ENCODE results near the gene RPUSD2.

The RPUSD2 gene

DNA sequence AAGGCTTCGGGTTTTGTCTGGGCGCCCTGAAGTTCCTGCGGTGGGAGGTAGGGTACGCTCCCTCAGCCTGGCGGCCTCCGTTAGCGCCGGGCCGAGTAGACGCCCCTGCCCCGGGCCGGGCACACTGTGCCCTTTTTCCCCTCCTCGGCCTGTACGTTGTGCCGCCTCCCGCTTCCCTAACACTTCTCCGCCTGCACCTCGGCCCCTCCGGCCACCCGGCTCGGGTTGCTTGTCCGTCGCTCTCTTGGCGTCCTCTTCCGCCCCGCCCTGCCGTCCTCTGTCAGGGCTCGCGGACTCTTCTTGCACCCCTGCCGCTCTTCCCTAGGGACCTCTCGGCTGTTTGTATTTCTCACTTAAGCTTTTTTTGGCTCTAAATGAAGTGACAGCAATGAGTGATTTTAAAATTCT, 25.3 kb downstream of the RPUSD2 start:
- DNase-seq: no peak
- no peaks in the 10 kb centered on the region for H3K36me3 ChIP-seq (ENCODE audit: control insufficient read depth, insufficient read depth, low read length)

GRCh38 chr15:40595219-40595618, 26.1 kb downstream of the RPUSD2 start:
- H3K9ac ChIP-seq (ENCODE audit: low read length): peak overlapping the region; percentile 58
- H2BK15ac ChIP-seq (replicated peaks; ENCODE audit: low read depth): no peak overlapping the region
- DNase-seq: no peak
- H2BK5ac ChIP-seq (ENCODE audit: low read length): no peak overlapping the region
- H3K56ac ChIP-seq (ENCODE audit: low read length): peak overlapping the region; percentile 65
- H3K4me3 ChIP-seq (ENCODE audit: low read length): no peak overlapping the region
- no peak overlapping the region for H2BK120ac ChIP-seq (ENCODE audit: low read depth, low read length)
- no peak overlapping the region for H3K4ac ChIP-seq (ENCODE audit: low read depth, low read length)
- peak overlapping the region; percentile 51 for H3K4me2 ChIP-seq (ENCODE audit: low read length)
- no peaks in the 10 kb centered on the region for H3K27me3 ChIP-seq (ENCODE audit: insufficient read depth, low read length, poor library complexity)
- no peaks in the 10 kb centered on the region for H3K36me3 ChIP-seq (ENCODE audit: control insufficient read depth, insufficient read depth, low read length)
- no peak overlapping the region for H3K18ac ChIP-seq (ENCODE audit: low read length)
- H4K5ac ChIP-seq (ENCODE audit: low read length): no peak overlapping the region
- H4K8ac ChIP-seq (ENCODE audit: low read depth, low read length): no peak overlapping the region
- H3K79me2 ChIP-seq (ENCODE audit: control insufficient read depth, insufficient read depth, low read length): peaks cover 2% of the 10 kb centered on the region
- H3K79me1 ChIP-seq (ENCODE audit: low read length): peaks cover 6% of the 10 kb centered on the region
- H2AK5ac ChIP-seq (ENCODE audit: low read length): no peak overlapping the region
- no peak overlapping the region for H3K27ac ChIP-seq (ENCODE audit: low read depth, low read length)
- no peak overlapping the region for H3K23ac ChIP-seq (ENCODE audit: low read length)
- 100% methylated on average over 4 of the region's 5 CpGs for WGBS (ENCODE audit: extremely low coverage, insufficient coverage, low lambda C conversion rate)
- H3K4me1 ChIP-seq (ENCODE audit: control insufficient read depth, low read depth, low read length): no peaks in the 10 kb centered on the region

More for the DNA sequence above, 25.3 kb downstream of the RPUSD2 start:
- no CpG with 5 or more reads among the region's 31 CpGs for WGBS (ENCODE audit: extremely low coverage, insufficient coverage, low lambda C conversion rate)
- H3K56ac ChIP-seq (ENCODE audit: low read length): peak overlapping the region; percentile 93
- H3K23ac ChIP-seq (ENCODE audit: low read length): no peak overlapping the region
- H2BK120ac ChIP-seq (ENCODE audit: low read depth, low read length): no peak overlapping the region
- peak overlapping the region; percentile 42 for H3K18ac ChIP-seq (ENCODE audit: low read length)
- H3K27me3 ChIP-seq (ENCODE audit: insufficient read depth, low read length, poor library complexity): no peaks in the 10 kb centered on the region
- peak overlapping the region; percentile 35 for H2BK5ac ChIP-seq (ENCODE audit: low read length)
- H4K8ac ChIP-seq (ENCODE audit: low read depth, low read length): no peak overlapping the region
- peak overlapping the region; percentile 88 for H3K9ac ChIP-seq (ENCODE audit: low read length)
- H3K4me1 ChIP-seq (ENCODE audit: control insufficient read depth, low read depth, low read length): no peaks in the 10 kb centered on the region
- peaks cover 6% of the 10 kb centered on the region for H3K79me1 ChIP-seq (ENCODE audit: low read length)
- no peak overlapping the region for H3K4ac ChIP-seq (ENCODE audit: low read depth, low read length)
- H3K27ac ChIP-seq (ENCODE audit: low read depth, low read length): peak overlapping the region; percentile 96
- H4K5ac ChIP-seq (ENCODE audit: low read length): no peak overlapping the region
- H2AK5ac ChIP-seq (ENCODE audit: low read length): no peak overlapping the region
- H3K4me3 ChIP-seq (ENCODE audit: low read length): peak overlapping the region; percentile 94
- peaks cover 2% of the 10 kb centered on the region for H3K79me2 ChIP-seq (ENCODE audit: control insufficient read depth, insufficient read depth, low read length)
- H3K4me2 ChIP-seq (ENCODE audit: low read length): peak overlapping the region; percentile 67
- H2BK15ac ChIP-seq (replicated peaks; ENCODE audit: low read depth): no peak overlapping the region

- H3K79me1 ChIP-seq (ENCODE audit: low read length): peaks cover 6% of the 10 kb centered on the region
- no peak overlapping the region for H2BK15ac ChIP-seq (replicated peaks; ENCODE audit: low read depth)
- H4K5ac ChIP-seq (ENCODE audit: low read length): no peak overlapping the region
- no peaks in the 10 kb centered on the region for H3K27me3 ChIP-seq (ENCODE audit: insufficient read depth, low read length, poor library complexity)
- no peak overlapping the region for H3K27ac ChIP-seq (ENCODE audit: low read depth, low read length)
- no peak overlapping the region for H3K56ac ChIP-seq (ENCODE audit: low read length)
- no peaks in the 10 kb centered on the region for H3K4me1 ChIP-seq (ENCODE audit: control insufficient read depth, low read depth, low read length)
- H3K23ac ChIP-seq (ENCODE audit: low read length): no peak overlapping the region
- no peak overlapping the region for H3K18ac ChIP-seq (ENCODE audit: low read length)
- no peak overlapping the region for H3K4ac ChIP-seq (ENCODE audit: low read depth, low read length)
- H2AK5ac ChIP-seq (ENCODE audit: low read length): no peak overlapping the region
- no peak overlapping the region for H3K4me2 ChIP-seq (ENCODE audit: low read length)
- H4K8ac ChIP-seq (ENCODE audit: low read depth, low read length): no peak overlapping the region
- no peaks in the 10 kb centered on the region for H3K36me3 ChIP-seq (ENCODE audit: control insufficient read depth, insufficient read depth, low read length)
- no peak overlapping the region for H3K4me3 ChIP-seq (ENCODE audit: low read length)
- H3K79me2 ChIP-seq (ENCODE audit: control insufficient read depth, insufficient read depth, low read length): peaks cover 2% of the 10 kb centered on the region
- H2BK120ac ChIP-seq (ENCODE audit: low read depth, low read length): no peak overlapping the region
- no peak for DNase-seq
- H2BK5ac ChIP-seq (ENCODE audit: low read length): no peak overlapping the region
- no CpG with 5 or more reads among the region's 5 CpGs for WGBS (ENCODE audit: extremely low coverage, insufficient coverage, low lambda C conversion rate)
- H3K9ac ChIP-seq (ENCODE audit: low read length): no peak overlapping the region
Observed at GRCh38 chr15:40595773-40596172, 26.7 kb downstream of the RPUSD2 start.

DNA sequence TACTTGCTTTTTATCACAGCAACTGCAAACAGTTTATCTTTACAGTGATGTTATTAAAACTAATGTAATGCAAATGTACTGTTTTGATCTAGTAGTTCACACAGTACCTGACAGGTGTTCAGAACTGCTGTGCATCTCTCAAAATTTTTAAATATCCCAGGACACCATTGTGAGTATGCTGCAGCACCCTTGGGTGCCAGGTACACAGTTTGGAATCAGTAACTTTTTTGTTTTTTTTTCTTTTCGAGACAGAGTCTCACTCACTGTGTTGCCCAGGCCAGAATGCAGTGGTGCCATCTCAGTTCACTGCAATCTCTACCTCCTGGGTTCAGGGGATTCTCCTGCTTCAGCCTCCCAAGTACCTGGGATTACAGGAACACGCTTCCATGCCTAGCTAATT, 27.9 kb downstream of the RPUSD2 start:
- H3K4me2 ChIP-seq (ENCODE audit: low read length): no peak overlapping the region
- H3K36me3 ChIP-seq (ENCODE audit: control insufficient read depth, insufficient read depth, low read length): no peaks in the 10 kb centered on the region

DNA sequence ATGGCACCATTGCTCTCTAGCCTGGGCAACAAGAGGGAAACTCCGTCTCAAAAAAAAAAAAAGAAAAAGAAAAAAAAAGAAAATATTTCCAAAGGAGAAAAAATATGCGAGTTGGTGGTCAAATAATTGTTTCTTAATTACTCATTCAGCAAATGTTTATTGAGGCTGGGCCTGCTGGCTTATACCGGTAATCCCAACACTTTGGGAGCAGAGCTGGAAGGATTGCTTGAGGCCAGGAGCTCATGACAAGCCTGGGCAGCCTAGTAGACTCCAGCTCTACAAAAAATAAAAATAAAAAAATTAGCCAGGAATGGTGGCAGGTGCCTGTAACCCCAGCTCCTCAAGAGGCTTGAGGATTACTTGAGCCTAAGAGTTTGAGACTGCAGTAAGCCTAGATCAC, 29.0 kb downstream of the RPUSD2 start:
- no peak overlapping the region for H2BK15ac ChIP-seq (replicated peaks; ENCODE audit: low read depth)
- H2BK5ac ChIP-seq (ENCODE audit: low read length): no peak overlapping the region
- no peaks in the 10 kb centered on the region for H3K36me3 ChIP-seq (ENCODE audit: control insufficient read depth, insufficient read depth, low read length)
- H4K8ac ChIP-seq (ENCODE audit: low read depth, low read length): no peak overlapping the region
- H3K27ac ChIP-seq (ENCODE audit: low read depth, low read length): no peak overlapping the region
- no peak overlapping the region for H2AK5ac ChIP-seq (ENCODE audit: low read length)
- no peak overlapping the region for H3K4ac ChIP-seq (ENCODE audit: low read depth, low read length)
- no peak overlapping the region for H3K4me3 ChIP-seq (ENCODE audit: low read length)
- no peak overlapping the region for H2BK120ac ChIP-seq (ENCODE audit: low read depth, low read length)
- H3K18ac ChIP-seq (ENCODE audit: low read length): no peak overlapping the region
- H3K79me1 ChIP-seq (ENCODE audit: low read length): peaks cover 8% of the 10 kb centered on the region
- no peaks in the 10 kb centered on the region for H3K4me1 ChIP-seq (ENCODE audit: control insufficient read depth, low read depth, low read length)
- peaks cover 2% of the 10 kb centered on the region for H3K79me2 ChIP-seq (ENCODE audit: control insufficient read depth, insufficient read depth, low read length)
- no peak overlapping the region for H3K4me2 ChIP-seq (ENCODE audit: low read length)
- H4K5ac ChIP-seq (ENCODE audit: low read length): no peak overlapping the region
- no peak overlapping the region for H3K56ac ChIP-seq (ENCODE audit: low read length)
- no peaks in the 10 kb centered on the region for H3K27me3 ChIP-seq (ENCODE audit: insufficient read depth, low read length, poor library complexity)
- no peak overlapping the region for H3K9ac ChIP-seq (ENCODE audit: low read length)
- no peak for DNase-seq
- no CpG with 5 or more reads among the region's 3 CpGs for WGBS (ENCODE audit: extremely low coverage, insufficient coverage, low lambda C conversion rate)
- no peak overlapping the region for H3K23ac ChIP-seq (ENCODE audit: low read length)

More for the DNA sequence above, 27.9 kb downstream of the RPUSD2 start:
- H2BK15ac ChIP-seq (replicated peaks; ENCODE audit: low read depth): no peak overlapping the region
- no CpG with 5 or more reads among the region's 2 CpGs for WGBS (ENCODE audit: extremely low coverage, insufficient coverage, low lambda C conversion rate)
- no peak overlapping the region for H4K5ac ChIP-seq (ENCODE audit: low read length)
- no peak overlapping the region for H3K4me3 ChIP-seq (ENCODE audit: low read length)
- H3K4ac ChIP-seq (ENCODE audit: low read depth, low read length): no peak overlapping the region
- no peak overlapping the region for H2BK120ac ChIP-seq (ENCODE audit: low read depth, low read length)
- no peak overlapping the region for H3K56ac ChIP-seq (ENCODE audit: low read length)
- H3K18ac ChIP-seq (ENCODE audit: low read length): no peak overlapping the region
- no peaks in the 10 kb centered on the region for H3K4me1 ChIP-seq (ENCODE audit: control insufficient read depth, low read depth, low read length)
- H3K79me1 ChIP-seq (ENCODE audit: low read length): peaks cover 8% of the 10 kb centered on the region
- no peak overlapping the region for H2BK5ac ChIP-seq (ENCODE audit: low read length)
- no peak overlapping the region for H2AK5ac ChIP-seq (ENCODE audit: low read length)
- no peak overlapping the region for H3K27ac ChIP-seq (ENCODE audit: low read depth, low read length)
- no peak overlapping the region for H4K8ac ChIP-seq (ENCODE audit: low read depth, low read length)
- H3K23ac ChIP-seq (ENCODE audit: low read length): no peak overlapping the region
- no peak for DNase-seq
- H3K27me3 ChIP-seq (ENCODE audit: insufficient read depth, low read length, poor library complexity): no peaks in the 10 kb centered on the region
- peaks cover 2% of the 10 kb centered on the region for H3K79me2 ChIP-seq (ENCODE audit: control insufficient read depth, insufficient read depth, low read length)
- no peak overlapping the region for H3K9ac ChIP-seq (ENCODE audit: low read length)

DNA sequence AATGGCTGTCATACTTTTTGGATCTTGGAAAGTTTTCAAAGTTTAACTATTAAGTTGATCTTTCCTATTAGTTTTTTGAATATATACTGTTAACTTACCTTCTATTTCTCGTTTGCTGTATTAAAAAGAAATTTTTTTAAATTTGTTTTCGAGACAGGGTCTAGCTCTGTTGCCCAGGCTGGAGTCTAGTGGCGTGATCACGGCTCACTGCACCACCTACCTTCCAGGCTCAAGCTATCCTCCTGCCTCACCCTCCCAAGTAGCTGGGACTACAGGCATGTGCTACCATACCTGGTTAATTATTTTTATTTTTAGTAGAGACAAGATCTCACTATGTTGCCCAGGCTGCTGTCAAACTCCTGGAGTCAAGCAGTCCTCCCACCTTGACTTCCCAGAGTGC, 29.6 kb downstream of the RPUSD2 start:
- WGBS (ENCODE audit: extremely low coverage, insufficient coverage, low lambda C conversion rate): no CpG with 5 or more reads among the region's 4 CpGs

More for the DNA sequence above, 29.6 kb downstream of the RPUSD2 start:
- H3K79me1 ChIP-seq (ENCODE audit: low read length): peaks cover 8% of the 10 kb centered on the region
- no peaks in the 10 kb centered on the region for H3K36me3 ChIP-seq (ENCODE audit: control insufficient read depth, insufficient read depth, low read length)
- no peak overlapping the region for H2BK5ac ChIP-seq (ENCODE audit: low read length)
- no peak overlapping the region for H2BK15ac ChIP-seq (replicated peaks; ENCODE audit: low read depth)
- no peak overlapping the region for H3K9ac ChIP-seq (ENCODE audit: low read length)
- H3K4me2 ChIP-seq (ENCODE audit: low read length): no peak overlapping the region
- no peak overlapping the region for H3K27ac ChIP-seq (ENCODE audit: low read depth, low read length)
- no peak overlapping the region for H2AK5ac ChIP-seq (ENCODE audit: low read length)
- no peak overlapping the region for H3K4ac ChIP-seq (ENCODE audit: low read depth, low read length)
- H3K4me1 ChIP-seq (ENCODE audit: control insufficient read depth, low read depth, low read length): no peaks in the 10 kb centered on the region
- H4K5ac ChIP-seq (ENCODE audit: low read length): no peak overlapping the region
- no peak overlapping the region for H3K4me3 ChIP-seq (ENCODE audit: low read length)
- H4K8ac ChIP-seq (ENCODE audit: low read depth, low read length): no peak overlapping the region
- no peak overlapping the region for H2BK120ac ChIP-seq (ENCODE audit: low read depth, low read length)
- H3K56ac ChIP-seq (ENCODE audit: low read length): no peak overlapping the region
- H3K79me2 ChIP-seq (ENCODE audit: control insufficient read depth, insufficient read depth, low read length): peaks cover 2% of the 10 kb centered on the region
- no peaks in the 10 kb centered on the region for H3K27me3 ChIP-seq (ENCODE audit: insufficient read depth, low read length, poor library complexity)
- no peak overlapping the region for H3K23ac ChIP-seq (ENCODE audit: low read length)
- DNase-seq: no peak
- H3K18ac ChIP-seq (ENCODE audit: low read length): no peak overlapping the region
